HG03460 (cell line): ENCODE measurements around the gene MIPEP.
"Not testable (repeated sequence)": the region's sequence is repeated elsewhere in the genome, so short reads cannot be mapped to it uniquely, and the experiment has no call there.

Source experiments
- ATAC-seq: cut with Tn5 transposase; IDR thresholded peaks from one replicate; pipeline ENCODE4 v1.9.1; 2021; ENCODE audit not compliant: unreplicated experiment

MIPEP gene

GRCh38 chr13:23889615-23890607 lies 711 bp upstream of the MIPEP start:
- peak; percentile 23 for ATAC-seq

DNA sequence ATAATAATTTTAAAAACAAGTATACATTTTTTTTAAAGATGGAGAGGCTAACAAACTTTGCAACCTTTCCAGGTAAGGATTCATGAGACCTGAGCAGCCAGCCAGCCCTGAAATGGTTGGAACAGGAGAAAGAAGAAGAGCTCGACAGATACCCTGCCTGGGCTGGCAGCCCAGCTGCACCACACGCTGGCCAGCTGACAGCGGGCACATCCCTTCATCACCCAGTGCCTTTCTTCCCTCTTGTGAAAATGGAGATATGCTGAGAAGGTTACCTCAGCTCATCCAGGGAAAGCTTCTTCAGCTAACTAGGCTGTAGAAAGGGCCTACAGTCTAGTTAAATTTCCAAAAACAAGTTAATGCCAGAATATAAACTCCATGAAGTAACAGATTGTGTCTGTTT lies 4.8 kb downstream of the MIPEP start:
- ATAC-seq: not testable (repeated sequence)

DNA sequence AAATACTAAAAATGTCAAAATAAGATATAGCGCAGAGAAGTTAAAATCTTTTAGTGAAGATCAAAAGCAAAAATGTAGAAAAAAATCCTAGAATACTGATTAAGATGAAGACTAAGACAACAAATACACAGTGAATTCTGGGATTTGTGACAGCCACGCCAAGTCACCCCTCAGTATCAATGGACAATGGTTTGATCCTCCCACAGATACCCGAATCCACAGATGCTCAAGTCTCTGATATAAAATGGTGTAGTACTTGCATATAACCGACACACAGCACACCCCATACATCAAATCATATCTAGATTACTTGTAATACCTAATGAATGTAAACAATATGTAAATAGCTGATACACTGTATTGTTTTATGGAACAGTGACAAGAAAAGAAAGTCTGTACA lies 5.9 kb downstream of the MIPEP start:
- ATAC-seq: no peak

DNA sequence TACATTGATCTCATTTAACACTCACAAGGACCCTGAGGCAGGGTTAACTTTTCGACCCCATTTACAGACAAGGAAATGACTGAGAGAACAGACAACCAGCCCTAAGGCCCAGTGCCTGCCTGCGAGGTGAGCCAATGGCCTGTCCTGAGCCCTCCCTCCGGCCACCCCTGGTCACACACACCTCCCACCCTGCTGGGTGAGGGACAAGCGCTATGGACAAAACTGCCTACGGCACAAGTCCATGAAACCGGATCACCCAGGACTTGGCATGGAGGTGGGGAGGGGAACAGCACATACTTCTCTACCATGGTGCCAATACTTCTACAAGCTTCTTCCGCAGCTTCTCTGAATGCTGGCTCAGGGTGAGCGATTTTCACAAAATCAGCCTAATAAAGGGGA lies 7.8 kb downstream of the MIPEP start:
- not testable (repeated sequence) for ATAC-seq

DNA sequence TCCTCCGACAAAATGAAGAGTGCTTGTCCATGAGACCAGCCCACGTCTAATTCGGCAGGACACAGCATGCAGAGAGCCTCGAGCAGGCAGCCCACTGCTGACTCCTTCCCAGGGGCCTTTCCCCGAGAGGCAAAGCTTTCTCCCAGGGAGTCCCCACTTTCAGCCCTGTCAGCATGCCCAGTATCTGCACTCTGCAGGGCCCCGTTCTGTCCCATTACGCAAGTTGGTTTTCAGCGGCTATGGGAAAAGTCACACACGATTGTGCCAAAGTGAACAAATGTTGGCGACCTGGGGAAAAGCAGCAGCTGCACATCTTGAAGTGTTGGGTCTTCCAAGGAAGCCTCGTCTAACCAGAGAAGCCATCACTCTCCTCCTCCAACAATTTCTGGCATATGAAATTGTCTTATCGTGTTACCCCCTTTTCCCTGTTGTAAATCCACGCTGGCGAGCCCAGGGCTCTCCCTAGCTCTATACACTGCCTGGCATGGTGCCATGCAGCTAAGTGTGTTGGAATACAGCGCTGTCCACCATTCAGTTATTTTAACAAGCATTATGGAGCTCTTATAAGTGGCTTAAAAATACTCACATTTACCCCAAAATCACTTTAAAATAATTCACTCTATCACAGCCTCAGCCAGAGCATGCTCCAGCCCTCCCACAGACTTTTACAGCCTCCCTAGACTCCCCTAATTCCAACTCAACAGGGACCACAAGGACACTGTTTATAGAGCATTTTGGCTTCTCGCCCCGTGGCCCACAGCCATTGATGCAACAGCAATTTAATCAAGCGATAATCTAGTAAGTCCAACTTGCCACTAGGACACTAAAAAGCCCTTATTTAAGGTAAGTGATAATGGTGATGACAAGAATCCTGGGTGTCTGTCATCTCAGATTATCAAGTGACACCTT lies 8.5 kb downstream of the MIPEP start:
- not testable (repeated sequence) for ATAC-seq

DNA sequence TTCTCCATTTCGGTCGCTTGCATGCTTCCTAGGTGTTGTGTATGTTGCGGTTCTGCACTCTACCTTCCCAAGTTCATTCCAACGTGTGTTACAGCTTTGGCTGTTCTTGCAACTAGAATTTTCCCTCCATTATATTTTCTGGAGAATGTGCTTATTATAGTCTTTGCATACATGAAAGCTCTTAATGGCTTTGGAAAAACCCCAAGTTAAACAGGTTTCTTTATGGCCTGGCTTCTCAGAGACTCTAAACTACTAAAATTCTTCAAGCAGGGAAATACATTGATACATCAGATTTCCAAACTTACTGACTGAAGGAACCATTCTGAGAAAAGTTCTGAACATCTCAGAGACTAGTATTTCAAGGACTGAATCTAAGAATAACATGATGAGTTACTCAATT lies 11.9 kb downstream of the MIPEP start:
- ATAC-seq: no peak

DNA sequence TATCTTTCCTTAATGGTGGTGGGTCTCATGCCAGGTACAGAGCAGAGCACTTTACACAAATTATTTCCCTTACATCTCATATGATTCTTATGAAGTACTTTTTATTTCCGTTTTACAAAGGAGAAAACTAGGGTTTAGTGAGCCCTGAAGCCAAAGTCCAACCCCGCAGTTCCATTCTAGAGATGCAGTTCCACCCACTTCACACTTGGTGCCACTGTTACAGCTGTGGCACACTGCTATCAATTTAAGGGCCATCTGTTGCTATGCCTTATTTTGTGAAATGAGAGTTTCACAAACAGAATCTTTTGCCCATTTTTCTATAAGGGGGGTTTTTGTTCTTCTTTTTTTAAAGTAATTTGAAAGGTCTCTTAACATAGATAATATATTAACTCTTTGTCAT lies 12.9 kb downstream of the MIPEP start:
- peak; percentile 56 for ATAC-seq

DNA sequence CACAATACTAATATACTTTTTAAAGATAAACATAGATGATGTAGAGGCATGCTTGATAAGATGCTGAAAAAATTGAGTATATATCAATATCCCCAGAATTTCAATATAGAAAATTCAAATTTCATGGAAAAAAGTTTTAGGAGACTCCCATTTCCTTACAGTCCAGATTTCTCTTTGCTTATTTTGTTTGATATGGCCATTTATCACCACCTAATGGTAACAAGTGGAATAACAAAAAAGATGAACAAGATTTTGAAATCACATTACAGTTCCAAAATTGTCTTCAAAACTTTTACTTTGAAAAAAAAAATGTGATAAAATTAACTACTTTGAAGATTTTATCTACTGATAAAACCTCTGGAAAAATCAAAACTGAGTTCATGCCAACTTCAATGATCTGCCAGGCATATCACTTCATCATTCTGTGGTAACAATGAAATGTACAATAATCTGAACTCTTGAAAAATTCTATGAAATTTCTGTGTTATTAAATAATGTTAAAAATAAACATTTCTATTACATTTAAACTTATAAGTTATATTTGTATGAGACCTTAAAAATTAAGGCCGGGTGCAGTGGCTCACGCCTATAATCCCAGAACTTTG lies 17.5 kb downstream of the MIPEP start:
- no peak for ATAC-seq

GRCh38 chr13:23870356-23871140 lies 18.7 kb downstream of the MIPEP start:
- peak; percentile 60 for ATAC-seq

DNA sequence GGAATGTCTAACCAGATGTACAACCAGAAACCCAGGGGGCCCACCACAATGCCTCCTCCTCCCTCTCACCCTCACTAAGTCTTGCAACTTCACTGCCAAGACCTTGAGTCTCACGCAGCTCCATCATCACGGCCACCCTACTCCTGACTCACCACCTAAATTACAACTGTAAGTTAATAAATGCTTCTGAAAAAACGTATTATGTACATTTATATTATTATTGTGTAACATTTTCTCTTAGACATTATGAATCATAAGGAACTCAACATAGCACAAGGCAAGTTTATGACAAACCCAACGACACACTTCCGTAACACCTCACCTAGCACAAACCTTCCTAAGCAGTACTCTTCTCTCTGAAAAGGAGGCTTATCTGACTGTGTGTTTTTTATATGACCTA lies 20.7 kb downstream of the MIPEP start:
- no peak for ATAC-seq

DNA sequence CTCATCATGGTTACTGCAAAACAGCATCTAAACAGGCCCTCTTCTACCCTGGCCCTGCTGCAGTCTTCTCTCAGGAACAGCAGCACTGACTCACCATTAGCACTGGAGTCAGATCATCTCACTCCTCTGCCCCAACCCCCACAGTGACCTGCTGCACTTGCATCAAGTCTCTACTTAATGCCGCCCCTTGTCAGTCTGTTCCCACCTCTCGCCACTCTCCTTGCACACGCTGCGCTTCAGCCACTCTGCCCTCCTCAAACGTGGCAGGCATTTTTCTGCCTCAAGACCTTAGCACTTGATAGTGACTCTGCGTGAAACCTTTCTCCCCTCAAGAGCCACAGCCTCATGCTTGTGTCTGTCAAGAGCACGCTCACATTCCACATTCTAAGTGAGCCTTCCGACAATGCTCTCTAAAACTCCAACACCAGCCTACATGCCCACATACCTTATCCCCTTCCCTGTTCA lies 22.1 kb downstream of the MIPEP start:
- ATAC-seq: no peak

DNA sequence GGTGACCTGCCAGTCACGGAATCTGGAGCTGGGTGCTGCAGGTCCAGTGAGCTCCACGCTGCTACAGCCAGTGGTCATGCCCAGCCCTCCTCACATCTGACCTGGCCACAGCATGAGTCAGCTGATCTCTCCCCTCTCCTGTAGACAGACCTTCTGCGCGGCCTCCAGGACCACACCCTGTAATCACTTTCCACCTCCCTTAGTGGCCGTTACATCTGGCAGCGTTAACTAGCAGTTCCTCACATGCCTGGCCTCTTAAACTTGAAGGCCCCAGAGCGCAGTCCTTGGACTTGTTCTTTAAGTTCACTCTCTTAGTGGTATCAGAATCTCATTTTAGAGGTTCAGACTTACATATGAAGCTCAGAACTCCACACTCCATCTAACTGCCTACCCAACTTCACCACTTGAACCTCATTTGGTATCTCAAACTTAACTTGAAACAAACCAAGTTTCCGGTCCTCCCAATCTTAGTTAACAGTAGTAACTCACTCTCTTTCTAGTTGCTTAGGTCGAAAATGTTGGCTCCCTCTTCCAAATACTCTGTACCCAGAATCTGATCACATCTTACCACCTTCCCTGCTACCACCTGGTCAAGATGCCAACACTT lies 22.7 kb downstream of the MIPEP start:
- no peak for ATAC-seq

DNA sequence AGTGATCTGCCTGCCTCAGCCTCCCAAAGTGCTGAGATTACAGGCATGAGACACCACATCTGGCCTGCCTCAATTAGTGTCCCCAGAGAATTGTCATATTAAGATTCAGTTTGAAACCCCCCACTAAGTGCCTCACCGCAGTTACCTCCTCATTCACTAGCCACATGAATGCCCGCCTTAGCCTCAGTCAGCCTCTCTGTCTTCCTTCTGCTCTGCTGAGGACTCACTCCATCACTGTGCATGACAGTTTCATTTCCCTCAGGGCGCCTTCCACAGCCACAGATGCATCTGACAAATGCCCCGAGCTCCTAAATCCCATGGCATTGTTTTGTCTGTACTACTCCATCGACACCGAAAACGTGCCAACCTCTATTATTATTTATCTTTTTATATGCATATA lies 23.3 kb downstream of the MIPEP start:
- ATAC-seq: no peak

DNA sequence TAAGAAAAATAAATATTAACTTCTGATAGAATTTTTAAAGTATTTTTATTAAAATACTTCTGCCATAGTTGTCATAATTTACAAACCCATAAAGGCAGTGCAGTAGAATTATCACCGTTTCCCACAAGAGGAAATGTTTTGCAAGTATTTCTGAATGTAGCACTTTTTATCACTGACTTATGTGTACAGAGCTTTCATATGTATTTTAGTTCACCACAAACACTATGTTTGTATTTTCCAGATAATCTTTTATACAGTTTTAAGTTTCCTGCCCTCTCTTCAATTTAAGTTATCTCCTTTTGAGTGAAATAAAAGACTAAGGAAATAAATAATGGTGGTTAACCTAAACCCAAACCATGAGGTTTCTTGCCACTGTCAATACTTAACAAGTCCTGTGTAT lies 24.2 kb downstream of the MIPEP start:
- ATAC-seq: no peak

GRCh38 chr13:23861310-23861709 lies 27.9 kb downstream of the MIPEP start:
- ATAC-seq: no peak

- no peak for ATAC-seq
These were observed 29.3 kb downstream of the MIPEP start for GRCh38 chr13:23859904-23860303.

GRCh38 chr13:23859455-23859854 lies 29.7 kb downstream of the MIPEP start:
- ATAC-seq: no peak

GRCh38 chr13:23858546-23858945 lies 30.7 kb downstream of the MIPEP start:
- no peak for ATAC-seq

DNA sequence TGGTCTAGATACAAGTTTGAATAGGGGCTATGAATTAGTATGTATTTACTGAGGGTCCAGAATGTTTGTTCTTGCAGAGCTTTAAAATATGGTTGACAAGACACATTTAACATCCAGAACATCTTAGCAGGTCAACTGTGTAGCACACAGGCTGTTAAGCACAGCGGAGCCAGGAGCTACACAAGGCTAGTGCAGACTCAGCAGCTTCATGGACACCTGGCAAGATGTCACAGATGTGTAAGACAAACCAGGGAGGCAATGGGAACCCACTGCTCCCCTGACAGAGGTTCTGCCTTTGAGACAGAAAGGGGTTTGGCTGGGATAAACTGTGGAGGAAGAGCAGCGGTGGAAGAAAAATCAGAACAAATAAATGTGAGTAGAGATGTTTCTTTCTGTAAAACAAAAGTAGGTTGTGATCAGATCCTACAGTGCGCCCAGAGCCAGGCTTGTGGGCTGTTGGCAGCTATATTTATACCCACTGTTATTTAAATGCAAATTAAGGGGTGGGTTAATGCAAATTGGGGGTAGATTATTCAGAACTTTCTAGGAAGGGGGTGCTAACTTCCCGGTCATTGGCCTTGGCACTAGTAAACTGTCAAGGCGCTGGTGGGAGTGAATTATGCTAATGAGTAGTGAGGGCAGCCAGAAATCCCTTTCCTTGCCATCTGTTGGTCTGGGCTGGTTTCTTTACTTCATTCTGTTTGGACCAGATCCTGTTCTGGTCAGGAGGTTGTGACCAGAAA lies 33.0 kb downstream of the MIPEP start:
- ATAC-seq: no peak
